HG03520 (cell line): ENCODE measurements around the gene IL2RA.
A peak's percentile ranks its signal among the peaks of the same experiment; 100 is the strongest.

ENCODE experiments used
- ATAC-seq: cut with Tn5 transposase; IDR thresholded peaks from one replicate; pipeline ENCODE4 v1.9.1; 2021; ENCODE audit warnings: mild to moderate bottlenecking, moderate library complexity; ENCODE audit not compliant: unreplicated experiment

The IL2RA gene

GRCh38 chr10:6059506-6059905, 2.7 kb downstream of the IL2RA start:
- no peak for ATAC-seq

DNA sequence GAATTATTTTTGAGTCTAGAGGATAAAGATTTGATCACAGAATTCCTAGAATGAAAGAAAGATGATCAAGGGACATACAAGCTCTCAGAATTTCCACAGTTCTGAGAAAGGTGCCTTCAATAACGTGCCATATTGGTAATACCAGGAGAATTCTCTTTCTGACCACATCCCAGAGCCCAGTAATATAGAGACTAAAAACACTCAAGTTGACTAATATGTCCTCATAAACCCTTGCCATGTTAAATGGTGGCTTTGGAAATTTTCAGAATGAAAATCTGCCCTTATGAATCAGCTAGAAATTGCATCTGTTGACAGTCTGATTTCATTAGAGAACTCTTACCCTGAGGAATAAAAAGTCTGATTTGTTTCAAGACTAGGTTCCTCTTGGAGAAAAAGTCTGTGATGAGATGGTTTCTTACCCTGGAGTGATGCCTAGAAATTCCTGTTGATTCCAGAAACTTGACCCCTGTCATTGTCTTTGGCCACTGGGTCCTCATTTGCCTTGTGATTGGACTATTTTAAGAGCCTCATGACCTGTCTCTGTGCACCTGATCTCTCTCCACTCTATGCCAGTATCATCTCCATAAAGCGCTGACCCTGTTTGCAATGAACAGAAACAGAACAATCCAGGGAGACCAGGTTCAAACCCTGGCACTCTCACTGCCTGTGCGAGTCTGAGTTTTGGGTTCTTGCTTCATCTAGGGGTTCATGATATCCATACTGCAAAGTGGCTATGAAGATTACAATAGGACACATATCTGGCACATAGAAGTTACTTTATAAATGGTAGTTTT, 3.3 kb downstream of the IL2RA start:
- no peak for ATAC-seq

- ATAC-seq, result no peak
Measured at GRCh38 chr10:6056411-6057135, 5.6 kb downstream of the IL2RA start.

- no peak for ATAC-seq
Measured at GRCh38 chr10:6055929-6056328, 6.2 kb downstream of the IL2RA start.

- no peak for ATAC-seq
Measured at GRCh38 chr10:6054884-6055283, 7.3 kb downstream of the IL2RA start.

DNA sequence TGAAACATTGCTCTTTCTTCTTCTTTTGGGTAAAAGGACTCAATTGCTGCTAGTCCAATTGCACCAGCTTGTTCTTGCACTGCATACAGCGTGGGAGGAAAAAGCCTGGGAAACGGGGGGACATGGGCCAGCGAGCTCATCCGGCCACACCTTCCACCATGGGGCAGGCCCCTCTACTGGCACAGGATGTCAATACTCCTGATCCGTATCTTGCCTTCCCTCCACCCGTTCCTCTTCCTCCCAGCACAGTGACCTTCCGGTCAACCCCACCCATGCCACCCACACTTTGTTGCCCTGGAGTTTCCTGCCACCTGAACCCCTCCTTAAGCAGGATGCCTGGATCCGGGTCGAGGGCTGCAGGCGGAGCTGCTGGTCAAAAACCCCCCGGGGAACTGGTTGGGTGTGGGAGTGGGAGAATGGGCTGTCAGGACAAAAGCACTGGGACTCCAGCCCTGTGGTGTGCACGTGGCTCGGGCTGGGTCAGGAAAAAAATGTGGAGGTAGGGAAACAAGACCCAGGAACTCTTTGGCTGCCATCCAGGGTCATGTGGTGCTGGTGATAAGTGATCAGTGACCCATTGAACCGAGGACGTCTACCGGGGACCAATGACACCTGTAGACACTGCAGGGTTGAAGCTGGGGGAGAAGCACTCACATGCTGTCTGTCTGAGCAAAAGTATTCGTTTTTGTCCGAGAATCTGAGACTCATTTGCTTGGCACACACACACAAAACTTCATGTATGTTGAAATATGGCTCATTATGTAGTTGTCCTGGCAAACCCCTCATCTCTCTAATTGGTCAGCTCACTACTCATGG, 8.1 kb downstream of the IL2RA start:
- ATAC-seq, result no peak

DNA sequence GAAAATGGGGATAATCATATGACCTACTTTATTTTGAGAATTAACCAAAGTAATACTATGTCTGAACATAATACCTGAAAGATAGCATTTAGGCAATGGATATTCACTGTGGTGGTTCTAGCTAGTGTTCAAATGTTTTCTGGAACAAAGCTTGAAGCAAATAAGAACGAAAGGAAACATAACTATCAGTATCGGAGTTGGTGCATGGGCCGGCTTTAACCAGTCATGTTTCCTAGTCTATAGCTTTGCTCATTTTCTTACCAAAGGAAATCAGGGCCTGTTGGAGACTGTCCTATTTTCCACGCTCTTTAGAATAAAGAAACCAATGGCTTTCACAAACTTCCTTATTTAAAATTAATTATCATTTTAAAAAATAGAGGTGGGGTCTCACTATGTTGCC, 8.9 kb downstream of the IL2RA start:
- ATAC-seq, result no peak

GRCh38 chr10:6052247-6053221, 9.6 kb downstream of the IL2RA start:
- ATAC-seq, result no peak

GRCh38 chr10:6050801-6051445, 11.2 kb downstream of the IL2RA start:
- peak; percentile 76 for ATAC-seq

DNA sequence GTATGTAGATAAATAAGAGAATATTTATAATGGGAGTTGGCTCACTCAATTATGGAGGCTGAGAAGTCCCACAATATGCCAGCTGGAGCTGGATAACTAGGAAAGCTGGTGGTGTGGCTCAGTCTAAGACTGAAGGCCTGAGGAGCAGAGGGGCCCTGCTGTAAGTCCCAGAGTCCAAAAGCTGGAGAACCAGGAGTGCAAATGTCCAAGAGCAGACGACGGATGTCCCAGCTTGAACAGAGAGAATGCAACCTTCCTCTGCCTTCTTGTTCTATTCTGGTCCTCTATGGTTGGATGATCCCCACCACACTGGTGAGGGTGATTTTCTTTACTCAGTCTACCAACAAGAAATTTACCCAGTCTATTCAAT, 13.2 kb downstream of the IL2RA start:
- no peak for ATAC-seq

DNA sequence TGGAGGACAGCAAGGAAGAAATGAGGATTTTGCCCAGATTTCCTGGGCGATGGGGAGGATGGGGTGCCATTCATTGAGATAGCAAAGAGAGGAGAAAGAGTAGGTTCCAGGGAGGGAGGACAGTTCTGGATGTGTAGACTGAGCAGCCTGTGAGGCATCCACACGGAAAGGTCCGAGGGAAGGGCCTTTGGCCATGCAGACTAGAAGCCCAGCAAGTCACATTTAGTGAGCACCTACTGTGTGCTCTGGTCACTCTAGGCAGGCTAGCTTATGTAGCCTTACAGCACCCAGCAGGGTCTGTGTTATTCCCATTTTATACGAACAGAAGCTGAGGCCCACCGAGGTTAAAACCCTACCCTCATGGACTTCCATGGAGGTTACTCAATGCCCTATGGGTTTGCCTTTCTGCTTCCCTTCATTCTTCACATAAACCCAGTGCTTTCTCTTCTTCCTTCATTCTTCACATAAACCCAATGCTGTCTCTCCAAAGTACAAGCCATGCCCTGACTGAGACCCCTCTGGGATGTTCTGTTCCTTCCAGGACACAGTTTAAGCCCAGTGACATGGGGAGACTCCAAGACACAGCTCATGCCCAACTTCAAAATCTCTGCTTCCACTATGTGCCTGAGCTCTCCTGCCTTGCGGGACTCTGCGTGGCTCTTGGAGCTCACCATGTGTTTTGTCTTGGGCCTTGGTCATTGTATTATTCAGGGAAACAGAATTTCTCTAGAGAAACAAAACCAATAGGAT, 13.7 kb downstream of the IL2RA start:
- ATAC-seq, result no peak

- ATAC-seq, result no peak
Measured at GRCh38 chr10:6047847-6048246, 14.3 kb downstream of the IL2RA start.

DNA sequence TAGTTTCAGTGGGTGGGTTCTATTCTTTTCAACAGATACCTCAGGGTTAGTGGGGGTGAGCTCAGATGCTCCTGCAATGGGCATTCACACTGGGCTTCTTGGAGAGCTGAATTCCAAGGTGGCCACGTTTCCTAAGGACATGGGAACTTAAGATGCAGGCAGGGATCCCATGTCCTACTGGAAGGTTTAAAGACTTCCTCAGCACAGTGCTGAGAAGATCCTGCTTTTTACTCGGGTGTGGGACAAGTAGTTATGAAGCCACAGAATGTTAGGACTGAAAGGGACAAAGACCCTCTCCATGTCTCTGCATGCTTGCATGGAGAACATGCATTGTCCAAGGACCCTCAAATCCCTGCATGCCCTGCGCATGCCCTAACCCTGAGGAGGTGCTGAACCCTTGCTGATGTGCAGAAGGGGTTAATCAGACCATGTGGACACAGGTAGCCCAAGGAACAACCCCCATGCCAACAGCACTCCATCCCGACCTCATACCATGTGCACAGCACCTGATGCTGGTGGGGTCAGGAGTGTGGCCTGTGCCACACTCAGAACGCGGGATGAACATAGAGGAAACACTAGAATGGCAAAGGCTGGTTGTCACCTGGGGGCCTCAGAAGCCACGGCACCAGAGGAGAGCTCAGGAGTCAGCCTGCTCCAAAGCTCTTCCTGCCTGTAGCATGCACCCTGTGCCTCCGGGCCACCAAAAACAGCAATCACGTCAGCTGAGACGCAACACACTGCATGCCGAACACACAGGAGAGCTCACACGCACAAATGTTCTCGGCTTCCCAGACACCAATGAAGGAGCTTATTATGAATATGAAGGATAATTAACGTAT, 15.2 kb downstream of the IL2RA start:
- ATAC-seq, result no peak

GRCh38 chr10:6045878-6046772, 16.0 kb downstream of the IL2RA start:
- ATAC-seq, result no peak

- no peak for ATAC-seq
Measured at GRCh38 chr10:6045314-6045848, 16.8 kb downstream of the IL2RA start.

DNA sequence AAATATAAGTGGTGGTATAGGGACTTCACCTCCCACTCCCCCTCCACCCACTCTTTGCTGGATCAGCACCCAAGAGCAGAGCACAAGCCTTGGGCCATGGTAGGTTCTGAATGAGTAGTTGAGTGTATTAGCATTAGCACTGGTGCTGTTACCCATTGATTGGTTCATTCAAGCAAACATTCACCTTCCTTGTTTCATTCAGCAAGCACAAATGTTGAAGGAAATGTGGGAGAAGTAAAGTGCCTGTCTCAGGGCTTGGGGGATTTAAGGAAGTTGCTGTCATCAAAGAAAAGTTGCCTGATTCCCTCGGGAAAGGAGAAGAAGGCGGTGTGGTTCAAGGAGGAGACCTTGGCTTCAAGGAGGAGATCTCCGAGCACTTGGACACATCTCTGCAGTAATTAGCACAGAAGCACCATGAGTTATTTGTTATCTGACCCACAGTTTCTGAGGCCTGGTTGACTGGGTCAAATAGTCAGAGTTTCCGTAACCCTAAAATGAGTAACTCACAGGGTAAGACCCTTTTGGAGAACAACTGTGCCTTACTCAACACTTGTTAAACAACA, 17.3 kb downstream of the IL2RA start:
- peak; percentile 47 for ATAC-seq

- ATAC-seq, result no peak
Measured at GRCh38 chr10:6044060-6044459, 18.1 kb downstream of the IL2RA start.
